ENCODE results near the gene LIMCH1.

The LIMCH1 gene

GRCh38 chr4:41530741-41531140, 7.2 kb upstream of the LIMCH1 start:
- no peak for DNase-seq

GRCh38 chr4:41532336-41532735, 5.6 kb upstream of the LIMCH1 start:
- no peak for DNase-seq

GRCh38 chr4:41532882-41533281, 5.1 kb upstream of the LIMCH1 start:
- peak; percentile 71 for DNase-seq

- DNase-seq, result no peak
Observed at GRCh38 chr4:41533680-41534079, 4.3 kb upstream of the LIMCH1 start.

GRCh38 chr4:41534404-41534803, 3.6 kb upstream of the LIMCH1 start:
- no peak for DNase-seq

- no peak for DNase-seq
Observed at GRCh38 chr4:41535911-41536371, 2.0 kb upstream of the LIMCH1 start.

GRCh38 chr4:41537292-41537890, 566 bp upstream of the LIMCH1 start:
- no peak for DNase-seq

GRCh38 chr4:41538887-41539498, 1.0 kb downstream of the LIMCH1 start:
- no peak for DNase-seq

GRCh38 chr4:41539711-41540110, 1.8 kb downstream of the LIMCH1 start:
- no peak for DNase-seq

- DNase-seq, result no peak
Observed at GRCh38 chr4:41540687-41541086, 2.7 kb downstream of the LIMCH1 start.

- DNase-seq, result no peak
Observed at GRCh38 chr4:41541687-41542094, 3.7 kb downstream of the LIMCH1 start.

GRCh38 chr4:41542526-41543275, 4.7 kb downstream of the LIMCH1 start:
- no peak for DNase-seq

- no peak for DNase-seq
Observed at GRCh38 chr4:41545238-41545637, 7.3 kb downstream of the LIMCH1 start.

GRCh38 chr4:41546638-41547037, 8.7 kb downstream of the LIMCH1 start:
- DNase-seq, result no peak

- no peak for DNase-seq
Observed at GRCh38 chr4:41548305-41548880, 10.4 kb downstream of the LIMCH1 start.

- DNase-seq, result no peak
Observed at GRCh38 chr4:41549478-41549877, 11.5 kb downstream of the LIMCH1 start.

- peak; percentile 7 for DNase-seq
Observed at GRCh38 chr4:41550308-41550707, 12.4 kb downstream of the LIMCH1 start.

GRCh38 chr4:41551536-41551935, 13.6 kb downstream of the LIMCH1 start:
- no peak for DNase-seq

GRCh38 chr4:41554905-41555304, 16.9 kb downstream of the LIMCH1 start:
- DNase-seq, result no peak

- no peak for DNase-seq
Observed at GRCh38 chr4:41556526-41556925, 18.6 kb downstream of the LIMCH1 start.

GRCh38 chr4:41559940-41560516, 22.1 kb downstream of the LIMCH1 start:
- no peak for DNase-seq

GRCh38 chr4:41561244-41561643, 23.3 kb downstream of the LIMCH1 start:
- DNase-seq, result no peak

GRCh38 chr4:41567186-41567585, 29.2 kb downstream of the LIMCH1 start:
- no peak for DNase-seq
